OCI-LY1 (cell line): ENCODE results near the gene ADAMTS14.

ENCODE experiments used
- CTCF ChIP-seq: fragments of 200-600 bp; sonication (generic), shearing (Covaris generic); IDR thresholded peaks from 2 replicates; pipeline ENCODE4 v1.5.1; 2017; ENCODE audit warnings: mild to moderate bottlenecking, antibody characterized with exemption, low read length, moderate library complexity, mixed read lengths
- EZH2 ChIP-seq: fragments of 200-600 bp; sonication (generic), shearing (Covaris generic); IDR thresholded peaks from 2 replicates; pipeline ENCODE4 v1.8.0; 2017; ENCODE audit warnings: borderline replicate concordance, mixed run types, mild to moderate bottlenecking, antibody characterized with exemption, low read length, moderate library complexity, mixed read lengths

- TF ChIP-seq CTCF (no peak), EZH2 (no peak)
These were observed 43.8 kb downstream of the ADAMTS14 start for GRCh38 chr10:70715853-70716795.
